GM10266 (cell line): ENCODE data around the gene CHD3.
A peak's percentile ranks its signal among the peaks of the same experiment; 100 is the strongest.

Experiments
- DNase-seq: peaks from one replicate; pipeline ENCODE4 v3.0.0; 2012; ENCODE audit errors: extremely low spot score
- TF ChIP-seq, protein P1 (sequence below): IDR thresholded peaks from 2 replicates; pipeline ENCODE4 v1.5.1; 2012; ENCODE audit warnings: mild to moderate bottlenecking, low read depth; ENCODE audit not compliant: control insufficient read depth, insufficient read depth; ENCODE audit errors: missing control alignments

Gene CHD3

DNA sequence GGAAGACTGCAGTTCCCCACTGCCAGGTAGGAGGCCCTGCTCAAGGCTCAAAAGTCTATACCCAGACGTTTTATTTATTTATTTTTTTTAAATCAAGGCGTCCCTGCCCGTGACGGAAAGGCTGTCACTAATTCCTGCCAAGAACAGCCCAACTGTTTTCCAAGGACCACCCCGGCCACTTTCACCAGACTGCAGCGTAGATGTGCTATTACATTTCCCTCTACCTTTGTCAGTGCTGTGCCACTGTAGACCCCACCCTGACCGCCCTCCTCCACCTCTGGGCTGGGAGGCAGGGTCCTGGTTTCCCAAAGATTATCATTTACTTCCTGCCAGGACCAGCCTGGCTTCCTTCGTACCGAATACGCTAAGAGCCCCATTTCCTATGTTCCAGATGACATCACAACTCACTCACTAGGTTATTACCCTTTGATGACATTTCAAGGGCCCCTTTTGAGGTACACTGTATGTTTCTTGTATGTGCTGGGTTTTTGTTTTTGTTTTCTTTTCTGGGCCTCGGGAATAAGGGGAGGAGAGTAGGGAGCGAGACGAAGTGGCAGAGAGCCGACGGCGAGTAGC lies 33.8 kb downstream of the CHD3 start:
- TF ChIP-seq, protein P1, sequence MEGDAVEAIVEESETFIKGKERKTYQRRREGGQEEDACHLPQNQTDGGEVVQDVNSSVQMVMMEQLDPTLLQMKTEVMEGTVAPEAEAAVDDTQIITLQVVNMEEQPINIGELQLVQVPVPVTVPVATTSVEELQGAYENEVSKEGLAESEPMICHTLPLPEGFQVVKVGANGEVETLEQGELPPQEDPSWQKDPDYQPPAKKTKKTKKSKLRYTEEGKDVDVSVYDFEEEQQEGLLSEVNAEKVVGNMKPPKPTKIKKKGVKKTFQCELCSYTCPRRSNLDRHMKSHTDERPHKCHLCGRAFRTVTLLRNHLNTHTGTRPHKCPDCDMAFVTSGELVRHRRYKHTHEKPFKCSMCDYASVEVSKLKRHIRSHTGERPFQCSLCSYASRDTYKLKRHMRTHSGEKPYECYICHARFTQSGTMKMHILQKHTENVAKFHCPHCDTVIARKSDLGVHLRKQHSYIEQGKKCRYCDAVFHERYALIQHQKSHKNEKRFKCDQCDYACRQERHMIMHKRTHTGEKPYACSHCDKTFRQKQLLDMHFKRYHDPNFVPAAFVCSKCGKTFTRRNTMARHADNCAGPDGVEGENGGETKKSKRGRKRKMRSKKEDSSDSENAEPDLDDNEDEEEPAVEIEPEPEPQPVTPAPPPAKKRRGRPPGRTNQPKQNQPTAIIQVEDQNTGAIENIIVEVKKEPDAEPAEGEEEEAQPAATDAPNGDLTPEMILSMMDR = no peak

DNA sequence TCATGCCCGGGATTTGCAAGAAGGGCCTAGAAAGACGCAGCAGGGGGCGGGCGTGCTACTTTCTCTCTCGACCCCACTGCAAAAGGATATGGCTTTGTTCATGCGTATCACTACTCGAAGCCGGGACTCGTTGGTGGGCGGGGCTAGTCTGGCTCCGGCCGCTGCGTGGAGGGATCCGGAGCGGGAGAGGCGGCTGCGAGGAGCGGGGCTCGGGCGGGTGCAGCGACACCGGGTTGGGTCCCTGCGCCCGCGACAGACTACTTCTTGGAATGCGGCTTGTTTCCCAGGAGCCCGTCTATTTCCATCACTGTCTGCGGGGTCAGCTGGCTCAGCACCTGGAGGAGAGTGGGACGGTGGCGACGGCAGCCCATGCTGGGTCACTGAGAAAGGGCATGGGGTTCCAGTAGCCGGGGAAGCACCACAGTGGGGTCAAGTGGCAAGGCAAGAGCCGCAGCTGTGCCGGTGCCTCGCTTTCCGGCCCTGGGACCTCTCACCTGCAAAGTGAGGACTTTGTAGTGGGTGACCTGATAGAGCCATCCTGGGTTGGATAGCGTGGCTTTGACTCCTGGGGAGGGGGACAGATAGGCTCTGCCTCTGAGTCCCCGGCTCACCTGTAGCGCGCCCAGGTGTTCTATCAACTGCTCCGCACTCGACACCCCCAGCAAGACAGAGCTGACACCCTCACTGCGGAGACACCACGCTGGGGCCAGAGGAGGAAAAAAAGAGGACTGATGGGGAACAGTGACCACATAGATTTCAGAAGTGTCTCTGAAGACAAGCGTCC lies 34.4 kb downstream of the CHD3 start:
- peak; percentile 79 for DNase-seq
- TF ChIP-seq, protein P1 = no peak

More for the DNA sequence above, 33.8 kb downstream of the CHD3 start:
- DNase-seq = no peak

DNA sequence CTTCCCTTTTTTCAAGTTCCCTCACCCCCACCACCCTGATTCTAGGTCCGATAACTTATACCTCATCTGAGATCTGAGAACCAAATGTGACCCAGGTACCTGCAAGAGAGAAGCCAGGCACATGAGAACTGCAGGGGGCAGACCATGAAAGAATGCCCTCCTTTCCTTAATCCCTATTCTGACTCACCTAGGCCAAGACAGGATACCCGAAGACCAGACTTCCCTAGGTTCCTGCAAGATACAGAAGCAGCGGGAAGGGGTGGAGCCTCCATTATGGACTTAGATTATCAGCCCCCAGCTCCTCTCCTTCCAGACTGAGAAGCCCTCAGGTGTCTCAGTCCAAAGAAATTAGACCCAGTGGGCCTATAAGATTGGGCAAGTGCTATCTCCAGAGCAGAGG lies 39.0 kb downstream of the CHD3 start:
- no peak for DNase-seq
- TF ChIP-seq, protein P1 = no peak

DNA sequence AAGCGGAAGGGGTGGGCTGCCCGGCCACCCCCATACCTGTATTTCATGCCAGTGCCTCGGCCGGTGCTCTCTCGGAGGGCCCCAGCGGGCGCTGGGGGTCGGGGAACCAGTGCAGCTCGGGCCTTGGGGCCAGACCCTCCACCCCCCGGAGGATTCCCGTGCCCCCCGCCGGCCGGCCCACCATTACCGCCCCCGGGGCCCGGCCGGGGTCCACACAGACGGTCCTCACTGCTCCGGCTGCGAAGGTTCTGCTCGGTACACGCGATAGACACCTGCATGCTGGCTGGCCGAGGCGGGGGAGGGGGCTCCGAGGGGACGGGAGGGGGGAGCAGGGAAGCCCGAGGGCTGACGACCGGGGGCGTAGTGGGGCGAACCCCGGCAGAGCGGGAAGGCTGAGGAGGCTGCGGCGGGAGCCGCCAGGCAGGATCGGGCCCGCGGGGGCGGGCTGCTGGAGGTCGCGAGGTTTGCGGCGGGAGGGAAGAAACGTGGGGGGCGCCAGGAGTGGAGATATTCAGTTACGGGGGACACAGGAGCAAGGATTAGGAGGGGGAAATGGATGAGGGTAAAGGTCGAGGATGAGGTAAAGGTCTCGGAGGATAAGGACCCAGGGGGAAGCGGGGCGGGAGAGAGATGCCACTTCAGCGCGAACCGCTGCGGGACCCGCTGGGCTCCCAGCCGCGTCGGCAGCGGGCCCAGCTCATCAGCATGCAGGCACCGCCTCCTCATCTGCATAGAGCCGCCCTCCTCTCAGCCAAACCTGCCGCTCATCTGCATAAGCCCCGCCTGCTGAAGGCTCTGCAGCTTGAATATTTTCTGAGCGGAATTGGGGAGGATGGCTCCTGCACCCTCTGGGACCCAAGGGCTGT lies 40.8 kb downstream of the CHD3 start, which contains the start of gene KCNAB3:
KCNAB3 (minus strand) TSS at position 699 of the 866 bp plus-strand sequence; CDS start at position 278, 421 bp downstream.
- TF ChIP-seq, protein P1 = no peak
- DNase-seq = no peak

DNA sequence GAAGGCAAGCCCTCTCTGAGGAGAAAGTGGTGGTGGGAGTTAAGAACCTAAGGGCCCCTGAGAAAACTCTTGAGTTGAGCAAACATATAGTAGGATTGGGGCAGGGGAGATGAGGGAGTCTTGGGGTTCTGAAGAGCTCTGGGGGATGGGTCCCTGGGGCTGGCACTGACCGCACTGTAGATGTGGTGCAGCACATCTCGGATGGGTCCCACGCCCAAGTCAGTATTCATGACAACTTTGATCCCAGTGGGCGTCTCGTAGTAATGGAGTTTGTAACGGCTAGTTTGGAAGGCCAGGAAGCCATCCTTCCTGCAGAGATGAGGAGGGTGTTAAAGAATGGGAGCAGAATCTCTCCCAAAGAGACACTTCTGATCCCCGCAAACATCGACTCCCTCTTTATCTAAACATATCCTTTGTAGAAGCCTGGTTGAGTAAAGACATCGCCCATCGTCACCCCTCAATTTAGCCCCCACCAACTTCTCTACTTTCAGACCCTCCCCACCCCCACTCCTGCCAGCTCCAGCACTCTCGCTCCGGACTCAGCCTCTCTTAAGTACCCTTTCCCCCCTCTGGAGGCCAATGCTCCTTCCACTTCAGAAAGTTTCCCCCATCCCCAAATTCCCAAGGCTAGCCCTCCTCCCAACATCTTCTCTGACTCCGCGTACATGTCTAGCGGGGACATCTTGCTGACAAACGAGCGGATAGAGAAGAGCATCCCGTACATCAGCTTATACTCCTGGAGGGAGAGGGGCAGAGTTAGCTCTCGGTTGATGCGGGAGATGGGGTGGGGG lies 42.4 kb downstream of the CHD3 start:
- no peak for DNase-seq
- TF ChIP-seq, protein P1 = no peak

DNA sequence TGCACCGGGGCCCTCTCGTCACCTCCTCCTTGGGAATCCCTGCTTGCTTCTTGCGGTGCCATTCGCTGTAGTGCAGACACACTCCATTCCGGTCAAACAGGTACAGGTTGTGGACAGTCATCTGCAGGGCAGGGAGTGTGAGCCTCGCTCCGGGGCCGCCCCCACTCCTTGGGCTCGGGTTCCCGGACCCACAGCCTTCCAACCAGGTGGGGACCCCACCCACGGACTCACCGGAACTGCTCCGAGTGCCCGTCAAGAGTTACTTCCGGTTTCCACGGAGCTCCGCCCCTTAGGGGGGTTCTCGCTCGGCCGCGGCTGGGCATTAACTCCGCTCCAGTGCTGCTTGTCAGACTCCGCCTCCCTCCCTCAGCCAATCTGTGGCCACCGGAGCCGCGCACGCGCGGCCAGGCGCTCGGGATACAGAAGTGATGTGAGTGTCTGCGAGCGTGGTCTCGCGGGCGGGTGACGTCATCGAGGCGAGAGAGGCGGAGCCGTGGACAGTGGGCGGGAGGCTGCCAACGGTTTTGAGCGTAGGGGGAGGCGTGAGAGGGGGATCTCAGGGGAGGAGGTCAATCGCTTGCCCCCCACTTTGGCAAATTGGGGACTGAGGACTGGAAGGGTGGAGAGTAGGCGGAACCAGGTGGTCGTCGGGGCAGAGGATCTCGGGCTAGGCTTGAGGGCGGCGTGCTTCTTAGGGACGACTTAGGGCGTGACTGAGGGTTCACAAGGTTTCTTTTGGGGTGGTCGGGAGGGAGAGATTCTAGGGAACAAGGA lies 43.3 kb downstream of the CHD3 start, which contains the start of the genes CNTROB and TRAPPC1:
CNTROB (plus strand) TSS at position 498 of the 774 bp plus-strand sequence. CDS start 874 bp downstream, outside the sequence.
TRAPPC1 (minus strand) TSS at position 238 of the 774 bp plus-strand sequence; CDS start at position 121, 117 bp downstream.
- TF ChIP-seq, protein P1 = no peak
- DNase-seq = peak; percentile 100
